ENCODE data around the gene DACT1. TPM values are rescaled to one million over a fixed set of nuclear protein-coding genes. Genes with fewer than 3 reads are reported as not detected.
"Not testable (repeated sequence)": the region's sequence is repeated elsewhere in the genome, so short reads cannot be mapped to it uniquely, and the experiment has no call there.

DACT1 gene
- 5.2 TPM for total RNA-seq
- long read RNA-seq, transcript DACT1-202 (4 exons, 3,734 nt) = major isoform, 8 of 9 reads
- long read RNA-seq, partial matches to known transcripts = 0 of 9 reads
- long read RNA-seq, other reads (novel, unspliced or antisense) = 0 of 9 reads

DNA sequence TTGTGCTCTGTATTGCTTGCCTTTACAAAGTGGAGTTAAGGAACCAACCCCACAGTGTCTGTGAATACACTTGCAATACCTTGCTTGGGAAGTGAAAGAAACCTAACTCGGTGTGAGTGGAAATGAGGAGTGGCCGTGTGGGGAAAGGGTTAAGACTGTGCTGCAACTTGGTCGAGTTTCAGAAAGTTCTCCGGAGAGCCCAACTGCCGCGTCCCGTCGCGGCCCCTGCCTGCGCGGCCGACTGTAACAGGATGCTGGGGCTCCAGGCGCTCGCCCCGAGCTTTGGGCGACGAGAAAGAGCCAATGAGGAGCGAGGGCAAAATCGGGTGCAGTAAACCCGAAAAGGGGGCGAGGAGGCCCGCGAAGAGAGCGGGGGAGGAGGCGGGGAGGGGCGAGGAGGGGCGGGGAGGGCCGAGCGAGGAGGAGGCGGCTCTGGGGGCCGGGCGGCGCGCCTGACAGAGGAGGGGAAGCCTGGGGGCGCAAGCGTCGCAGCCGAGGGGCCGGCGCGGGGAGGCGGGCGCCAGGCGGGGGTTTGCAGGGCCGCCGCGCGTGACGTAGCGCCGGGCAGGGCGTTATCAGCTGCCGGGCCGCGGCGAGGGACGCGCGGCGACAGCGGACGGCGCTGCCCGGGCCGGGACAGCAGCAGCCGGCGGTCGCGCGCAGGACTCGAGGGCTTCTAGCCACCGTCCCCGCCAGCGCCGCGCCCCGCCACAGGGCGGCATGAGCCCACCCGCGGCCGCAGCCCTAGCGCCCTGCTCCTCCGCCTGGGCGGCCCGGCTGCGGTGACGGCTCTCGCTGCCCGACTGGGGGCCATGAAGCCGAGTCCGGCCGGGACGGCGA, at the start of gene DACT1:
Gene DACT1, plus strand, starts transcription at position 572 of the 840 bp plus-strand sequence. Its CDS starts 241 bp downstream, at position 813.
- Histone ChIP-seq H3K4me1 (peaks cover 16% of the 10 kb centered on the region), H3K9me3 (no peaks in the 10 kb centered on the region), H3K27me3 (no peaks in the 10 kb centered on the region), H3K4me3 (peak within 1 kb of the TSS; percentile 67), H3K36me3 (peaks cover 7% of the 10 kb centered on the region), H3K27ac (peak within 1 kb of the TSS; percentile 81)
- ATAC-seq = peak; percentile 82
- intact Hi-C loops (cut with DNase I) = no loop called here
- DNase-seq = peak; percentile 79
- TF ChIP-seq, protein P1, sequence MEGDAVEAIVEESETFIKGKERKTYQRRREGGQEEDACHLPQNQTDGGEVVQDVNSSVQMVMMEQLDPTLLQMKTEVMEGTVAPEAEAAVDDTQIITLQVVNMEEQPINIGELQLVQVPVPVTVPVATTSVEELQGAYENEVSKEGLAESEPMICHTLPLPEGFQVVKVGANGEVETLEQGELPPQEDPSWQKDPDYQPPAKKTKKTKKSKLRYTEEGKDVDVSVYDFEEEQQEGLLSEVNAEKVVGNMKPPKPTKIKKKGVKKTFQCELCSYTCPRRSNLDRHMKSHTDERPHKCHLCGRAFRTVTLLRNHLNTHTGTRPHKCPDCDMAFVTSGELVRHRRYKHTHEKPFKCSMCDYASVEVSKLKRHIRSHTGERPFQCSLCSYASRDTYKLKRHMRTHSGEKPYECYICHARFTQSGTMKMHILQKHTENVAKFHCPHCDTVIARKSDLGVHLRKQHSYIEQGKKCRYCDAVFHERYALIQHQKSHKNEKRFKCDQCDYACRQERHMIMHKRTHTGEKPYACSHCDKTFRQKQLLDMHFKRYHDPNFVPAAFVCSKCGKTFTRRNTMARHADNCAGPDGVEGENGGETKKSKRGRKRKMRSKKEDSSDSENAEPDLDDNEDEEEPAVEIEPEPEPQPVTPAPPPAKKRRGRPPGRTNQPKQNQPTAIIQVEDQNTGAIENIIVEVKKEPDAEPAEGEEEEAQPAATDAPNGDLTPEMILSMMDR (IDR thresholded peaks at IDR 0.05) = no peak

GRCh38 chr14:58588321-58588720, 49.4 kb upstream of the DACT1 start:
- H3K27me3 ChIP-seq; DNase-seq; H3K9me3 ChIP-seq; H3K4me1 ChIP-seq; ATAC-seq; H3K4me3 ChIP-seq; H3K36me3 ChIP-seq; H3K27ac ChIP-seq; intact Hi-C loops (cut with DNase I): not testable (repeated sequence)

DNA sequence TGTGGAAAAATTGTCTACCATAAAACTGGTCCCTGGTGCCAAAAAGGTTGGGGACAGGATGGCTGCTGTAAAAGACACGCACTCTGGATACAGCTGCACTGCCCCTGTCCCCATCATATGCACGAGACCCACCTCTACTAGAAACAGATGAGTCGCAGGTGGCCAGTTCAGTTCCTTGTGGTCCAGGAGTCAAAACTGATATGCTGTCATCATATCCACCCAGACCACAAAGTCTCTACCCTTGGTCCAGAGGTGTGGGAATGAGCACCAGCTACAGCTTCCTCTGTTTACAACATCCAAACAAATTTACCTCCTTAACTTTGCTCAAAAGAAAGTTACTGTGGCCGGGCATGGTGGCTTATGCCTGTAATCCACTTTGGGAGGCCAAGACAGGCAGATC, 43.8 kb upstream of the DACT1 start:
- no peaks in the 10 kb centered on the region for H3K36me3 ChIP-seq
- TF ChIP-seq, protein P1 (IDR thresholded peaks at IDR 0.05) = no peak
- H3K9me3 ChIP-seq = no peaks in the 10 kb centered on the region
- H3K4me1 ChIP-seq = no peaks in the 10 kb centered on the region
- ATAC-seq (no peak), DNase-seq (no peak)
- H3K27ac ChIP-seq = no peak overlapping the region
- no peaks in the 10 kb centered on the region for H3K27me3 ChIP-seq
- no peak overlapping the region for H3K4me3 ChIP-seq
- intact Hi-C loops (cut with DNase I) = no loop called here

DNA sequence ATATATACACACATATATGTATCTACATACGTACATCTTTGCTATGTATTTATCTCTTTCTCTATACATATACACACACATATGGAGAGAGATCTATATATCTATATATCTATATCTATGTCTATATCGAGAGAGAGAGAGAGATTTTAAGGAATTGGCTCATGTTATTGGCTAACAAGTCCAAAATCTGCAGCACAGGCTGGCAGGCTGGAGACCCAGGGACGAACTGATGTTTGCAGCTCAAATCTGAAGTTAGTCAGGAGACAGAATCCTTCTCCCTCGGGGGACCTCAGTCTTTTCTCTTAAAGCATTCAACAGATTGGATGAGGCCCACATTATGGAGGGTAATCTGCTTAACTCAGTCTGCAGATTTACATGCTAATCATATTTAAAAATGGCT, 40.7 kb upstream of the DACT1 start:
- Histone ChIP-seq H3K36me3 (no peaks in the 10 kb centered on the region), H3K4me3 (no peak overlapping the region), H3K4me1 (no peaks in the 10 kb centered on the region), H3K27me3 (no peaks in the 10 kb centered on the region), H3K9me3 (no peaks in the 10 kb centered on the region), H3K27ac (no peak overlapping the region)
- DNase-seq (no peak), ATAC-seq (no peak)
- intact Hi-C loops (cut with DNase I) = no loop called here
- TF ChIP-seq, protein P1 (IDR thresholded peaks at IDR 0.05) = no peak

GRCh38 chr14:58598028-58598803, 39.5 kb upstream of the DACT1 start:
- ATAC-seq = no peak
- H3K4me1 ChIP-seq = no peaks in the 10 kb centered on the region
- no peaks in the 10 kb centered on the region for H3K9me3 ChIP-seq
- H3K27me3 ChIP-seq = no peaks in the 10 kb centered on the region
- DNase-seq = no peak
- H3K4me3 ChIP-seq = no peak overlapping the region
- H3K36me3 ChIP-seq = no peaks in the 10 kb centered on the region
- TF ChIP-seq, protein P1 (IDR thresholded peaks at IDR 0.05) = no peak
- H3K27ac ChIP-seq = no peak overlapping the region
- intact Hi-C loops (cut with DNase I) = no loop called here
